Suppressor macrophage (primary cell): ENCODE measurements around the gene PKN3.
A peak's percentile ranks its signal among the peaks of the same experiment; 100 is the strongest.
"Not testable (repeated sequence)": the region's sequence is repeated elsewhere in the genome, so short reads cannot be mapped to it uniquely, and the experiment has no call there.

Experiments
- DNase-seq, 4 experiments: peaks; one replicate each; pipeline ENCODE4 v3.0.0-alpha.2; 2020 to 2022
- total RNA-seq, 17 experiments: gene quantifications; one replicate each; lab custom pipeline; 2026; ENCODE audit warnings: mixed read lengths in 6 of 17, inconsistent platforms in 3 of 17; lab: John Stamatoyannopoulos, UW

PKN3 gene
- total RNA-seq = 0.78 to 4.2 (median 1.9) reads per million in 17 experiments

DNA sequence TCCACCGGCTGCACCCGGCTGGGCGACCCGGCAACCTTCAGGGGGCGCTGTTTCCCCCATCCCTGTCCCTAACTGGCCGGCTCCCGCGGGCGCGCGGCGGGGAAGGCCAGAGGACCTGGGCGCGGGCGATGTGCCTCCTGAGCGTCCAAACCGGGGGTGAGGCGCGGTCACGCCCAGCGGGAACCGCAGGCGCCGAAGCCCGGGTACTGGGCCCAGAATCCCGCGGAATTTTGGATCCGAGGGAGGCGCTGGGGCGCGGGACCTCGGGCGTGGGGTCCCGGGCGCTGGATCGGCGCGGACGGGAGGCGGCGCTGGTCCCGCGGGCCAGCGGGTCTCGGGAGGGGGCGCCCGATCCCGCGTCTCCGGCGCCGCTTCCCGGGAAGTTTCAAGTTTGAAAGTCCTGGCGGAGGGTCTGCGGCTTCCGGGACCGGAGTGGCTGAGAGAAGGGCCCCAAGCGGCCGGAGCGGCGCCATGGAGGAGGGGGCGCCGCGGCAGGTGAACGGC, at the start of gene PKN3:
PKN3 (plus strand) TSS at position 59 of the 504 bp plus-strand sequence; CDS start at position 472, 413 bp downstream.
- peak; percentile 89 to 96 (median 94) for DNase-seq

DNA sequence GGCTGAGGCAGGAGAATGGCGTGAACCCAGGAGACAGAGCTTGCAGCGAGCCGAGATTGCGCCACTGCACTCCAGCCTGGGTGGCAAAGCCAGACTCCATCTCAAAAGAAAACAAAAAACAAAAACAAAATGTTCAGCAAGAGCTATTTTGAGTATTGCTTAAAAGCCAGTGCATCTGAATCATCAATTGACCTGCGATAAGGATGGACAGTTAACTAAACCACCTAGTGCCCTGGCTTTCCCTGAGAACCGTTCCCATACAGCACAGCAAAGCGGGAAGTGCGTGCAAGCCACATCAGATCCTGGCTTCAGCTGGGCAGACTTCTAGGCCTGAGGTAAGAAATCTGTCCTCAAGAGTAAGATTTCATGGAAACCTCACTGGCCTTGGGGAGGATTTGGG, 48.4 kb upstream of the PKN3 start:
- DNase-seq = no peak

DNA sequence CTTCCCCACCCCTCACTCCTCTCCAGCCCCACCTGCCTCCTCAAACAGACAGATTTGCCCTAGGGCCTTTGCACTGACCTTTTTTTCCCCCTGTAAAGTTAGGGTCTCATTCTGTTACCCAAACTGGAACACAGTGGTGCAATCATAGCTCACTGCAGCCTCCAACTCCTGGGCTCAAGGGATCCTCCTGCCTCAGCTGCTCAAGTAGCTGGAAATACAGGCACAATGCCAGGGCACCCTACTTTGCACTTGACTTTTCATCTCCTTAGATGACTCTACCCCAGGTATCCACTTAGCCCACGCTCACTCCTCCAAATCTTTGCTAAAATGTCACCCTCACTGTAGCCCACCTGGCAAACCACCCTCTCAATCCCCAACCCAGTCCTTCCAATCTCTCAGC, 47.8 kb upstream of the PKN3 start:
- DNase-seq = no peak

DNA sequence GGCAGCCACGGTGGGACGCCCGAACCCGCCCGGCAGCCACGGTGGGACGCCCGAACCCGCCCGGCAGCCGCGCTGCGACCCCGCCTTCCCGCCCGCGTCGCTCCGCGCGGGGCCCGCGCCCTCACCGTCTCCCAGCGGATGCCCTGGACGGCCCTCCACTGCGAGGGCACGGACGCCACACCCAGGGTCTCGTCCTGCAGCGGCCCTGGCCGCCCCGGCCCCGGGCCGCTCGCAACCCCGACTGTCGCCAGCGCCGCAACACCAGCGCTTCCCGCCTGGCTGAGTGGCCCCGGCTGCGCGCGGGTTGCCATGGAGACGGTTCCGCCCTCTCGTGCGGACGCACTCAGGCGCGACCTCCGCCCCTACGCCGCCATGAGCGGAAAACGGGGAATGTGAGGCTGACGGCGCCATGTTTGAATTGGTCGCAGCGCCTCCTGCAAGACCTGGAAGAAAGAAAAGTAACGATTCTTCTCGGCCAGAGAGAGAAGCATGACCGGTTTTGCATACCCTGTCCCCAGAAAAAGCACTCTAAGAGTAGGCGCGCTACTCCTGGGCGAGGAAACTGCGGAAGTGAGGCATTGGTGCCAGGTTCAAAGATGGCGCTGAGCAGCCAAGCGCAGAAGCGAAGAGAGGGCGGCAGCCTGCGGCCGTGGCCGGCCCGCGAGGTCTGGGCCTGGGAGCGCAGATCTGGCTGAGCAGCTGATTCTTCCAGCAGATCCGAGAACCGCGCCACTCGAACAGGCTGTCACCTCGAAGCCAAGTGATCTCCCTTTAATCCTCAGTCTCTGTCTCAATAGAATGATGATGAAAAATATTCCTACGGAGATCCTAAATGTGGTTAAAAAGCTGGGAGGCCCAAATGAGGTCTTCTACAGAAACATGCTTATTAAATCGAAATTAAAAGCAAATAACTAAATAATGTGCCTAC, 45.6 kb upstream of the PKN3 start, which contains the start of gene DYNC2I2:
DYNC2I2 (minus strand) TSS at position 432 of the 928 bp plus-strand sequence; CDS start at position 311, 121 bp downstream.
- peak; percentile 97 to 99 (median 98) for DNase-seq

DNA sequence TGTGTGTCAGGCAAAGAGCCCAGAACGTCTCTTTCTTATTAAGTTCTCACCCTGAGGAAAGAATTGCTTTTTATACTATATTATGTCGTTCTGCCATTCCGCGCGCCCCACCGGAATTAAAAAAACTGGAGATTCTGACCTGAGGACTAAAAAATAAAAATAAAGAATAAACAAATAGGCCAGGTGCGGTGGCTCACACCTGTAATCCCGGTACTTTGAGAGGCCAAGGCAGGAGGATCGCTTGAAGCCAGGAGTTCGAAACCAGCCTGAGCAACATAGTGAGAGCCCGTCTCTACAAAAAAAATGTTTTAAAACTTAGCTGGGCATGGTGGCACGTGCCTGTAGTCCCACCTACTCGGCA, 45.0 kb upstream of the PKN3 start:
- DNase-seq = no peak

DNA sequence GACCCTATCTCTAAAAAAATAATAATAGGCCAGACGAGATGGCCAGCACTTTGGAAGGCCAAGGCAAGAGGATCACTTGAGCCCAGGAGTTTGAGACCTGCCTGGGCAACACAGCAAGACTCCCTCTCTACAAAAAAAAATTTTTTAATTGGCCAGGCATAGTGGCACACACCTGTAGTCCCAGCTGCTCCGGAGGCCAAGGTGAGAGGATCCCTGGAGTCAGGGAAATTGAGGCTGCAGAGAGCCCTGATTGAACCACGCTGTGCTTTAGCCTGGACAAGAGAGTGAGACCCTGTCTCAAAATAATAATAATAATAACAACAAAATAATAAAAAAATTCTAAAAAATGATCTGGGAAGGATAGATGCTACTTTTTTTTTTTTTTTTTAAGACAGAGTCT, 44.5 kb upstream of the PKN3 start:
- no peak for DNase-seq

DNA sequence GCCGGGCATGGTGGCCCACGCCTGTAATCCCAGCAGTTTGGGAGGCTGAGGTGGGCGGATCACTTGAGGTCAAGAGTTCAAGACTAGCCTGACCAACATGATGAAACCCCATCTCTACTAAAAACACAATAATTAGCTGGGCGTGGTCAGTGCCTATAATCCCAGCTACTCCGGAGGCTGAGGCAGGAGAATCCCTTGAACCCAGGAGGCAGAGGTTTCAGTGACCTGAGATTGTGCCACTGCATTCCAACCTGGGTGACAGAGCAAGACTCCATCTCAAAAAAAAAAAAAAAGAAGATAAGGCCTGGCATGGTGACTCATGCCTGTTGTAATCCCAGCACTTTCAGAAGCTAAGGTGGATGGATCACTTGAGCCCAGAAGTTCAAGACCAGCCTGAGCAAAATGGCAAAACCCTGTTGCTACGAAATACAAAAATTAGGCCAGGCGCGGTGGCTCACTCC, 35.8 kb upstream of the PKN3 start:
- not testable (repeated sequence) for DNase-seq

DNA sequence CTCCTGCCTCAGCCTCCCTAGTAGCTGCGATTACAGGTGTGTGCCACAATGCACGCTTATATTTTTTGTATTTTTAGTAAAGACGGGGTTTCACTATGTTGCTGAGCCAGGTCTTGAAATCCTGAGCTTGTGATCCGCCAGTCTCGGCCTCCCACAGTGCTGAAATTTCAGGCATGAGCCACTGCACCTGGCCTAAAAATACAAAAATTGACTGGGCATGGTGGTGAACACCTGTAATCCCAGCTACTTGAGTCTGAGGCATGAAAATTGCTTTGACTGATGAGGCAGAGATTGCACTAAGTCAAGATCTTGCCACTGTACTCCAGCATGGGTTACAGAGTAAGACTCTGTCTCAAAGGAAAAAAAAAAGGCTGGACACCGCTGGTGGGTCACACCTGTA, 32.5 kb upstream of the PKN3 start:
- no peak for DNase-seq

DNA sequence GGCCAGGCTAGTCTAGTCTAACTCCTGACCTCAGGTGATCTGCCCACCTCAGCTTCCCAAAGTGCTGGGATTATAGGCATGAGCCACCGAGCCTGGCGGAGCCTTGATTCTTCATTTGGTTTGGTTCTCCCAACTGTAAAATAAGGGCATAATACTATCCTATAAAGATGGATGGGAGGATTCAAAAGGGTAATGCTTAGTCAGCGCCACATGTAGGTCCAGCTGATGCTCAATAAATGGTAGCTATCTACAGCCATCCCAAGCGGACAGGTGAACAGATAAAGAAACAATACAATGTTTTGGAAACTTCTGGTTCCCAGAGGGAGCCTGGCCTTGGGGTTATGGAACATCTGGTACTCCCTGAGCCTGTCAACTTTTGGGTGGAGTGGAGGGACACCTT, 26.9 kb upstream of the PKN3 start:
- no peak for DNase-seq

DNA sequence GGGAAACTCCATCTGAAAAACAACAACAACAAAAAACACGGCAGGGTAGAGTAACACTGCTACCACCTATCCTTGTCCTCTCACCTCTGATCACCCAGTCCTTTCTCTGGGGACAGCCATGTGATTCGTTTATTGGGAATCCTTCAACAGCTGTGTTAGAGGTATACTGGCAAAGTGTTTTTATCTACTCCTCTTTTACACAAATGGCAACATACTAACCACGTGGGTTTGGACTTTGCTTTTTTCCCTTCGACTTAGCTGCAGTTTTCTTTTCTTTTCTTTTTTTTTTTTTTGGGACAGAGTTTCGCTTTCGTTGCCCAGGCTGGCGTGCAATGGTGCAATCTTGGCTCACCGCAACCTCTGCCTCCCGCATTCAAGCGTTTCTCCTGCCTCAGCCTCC, 24.5 kb upstream of the PKN3 start:
- no peak for DNase-seq

DNA sequence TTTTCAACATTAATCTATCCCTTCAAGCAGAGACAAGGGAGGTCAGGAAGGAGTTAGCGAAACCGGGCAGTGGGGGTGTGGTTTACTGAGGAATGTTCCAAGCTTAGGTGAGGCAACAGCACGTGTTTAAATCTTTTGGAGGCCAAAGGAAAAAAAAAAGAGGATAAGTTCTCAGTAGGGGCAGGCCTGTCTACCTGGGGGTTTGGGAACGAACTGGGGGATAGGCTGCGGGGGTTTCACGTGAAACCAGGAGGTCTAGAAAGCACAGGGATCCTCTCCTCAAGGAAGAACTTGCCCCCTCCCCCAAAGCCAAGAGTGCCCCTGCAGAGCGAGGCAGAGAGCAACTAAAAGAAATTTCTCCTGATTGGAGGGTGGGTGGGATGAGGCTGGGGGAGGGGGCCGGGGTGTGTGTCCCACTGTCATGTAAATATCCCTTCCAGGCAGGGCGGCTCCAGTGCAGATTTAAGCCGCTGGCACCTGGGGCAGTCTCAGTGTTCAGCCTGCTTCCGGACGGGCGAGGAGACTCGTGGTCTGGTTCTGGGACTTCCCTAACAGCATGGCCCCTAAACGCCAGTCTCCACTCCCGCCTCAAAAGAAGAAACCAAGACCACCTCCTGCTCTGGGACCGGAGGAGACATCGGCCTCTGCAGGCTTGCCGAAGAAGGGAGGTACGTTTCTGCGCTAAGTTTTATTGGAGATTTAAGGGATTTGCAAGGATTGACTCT, 18.8 kb upstream of the PKN3 start:
- DNase-seq = peak; percentile 58 to 81 (median 66)

DNA sequence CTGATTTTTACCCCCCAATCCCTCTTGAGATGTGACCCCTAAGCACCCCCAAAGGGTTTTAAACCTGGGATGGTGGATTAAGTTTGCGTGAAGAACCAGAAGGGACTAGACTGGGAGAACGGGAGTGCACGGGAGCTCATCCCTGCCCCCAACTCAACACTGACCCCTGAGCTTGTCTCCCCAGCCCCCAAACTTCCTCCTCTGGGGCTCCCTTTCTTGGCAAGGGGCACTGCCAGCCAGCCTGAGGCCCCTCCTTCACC, 18.3 kb upstream of the PKN3 start:
- no peak for DNase-seq

DNA sequence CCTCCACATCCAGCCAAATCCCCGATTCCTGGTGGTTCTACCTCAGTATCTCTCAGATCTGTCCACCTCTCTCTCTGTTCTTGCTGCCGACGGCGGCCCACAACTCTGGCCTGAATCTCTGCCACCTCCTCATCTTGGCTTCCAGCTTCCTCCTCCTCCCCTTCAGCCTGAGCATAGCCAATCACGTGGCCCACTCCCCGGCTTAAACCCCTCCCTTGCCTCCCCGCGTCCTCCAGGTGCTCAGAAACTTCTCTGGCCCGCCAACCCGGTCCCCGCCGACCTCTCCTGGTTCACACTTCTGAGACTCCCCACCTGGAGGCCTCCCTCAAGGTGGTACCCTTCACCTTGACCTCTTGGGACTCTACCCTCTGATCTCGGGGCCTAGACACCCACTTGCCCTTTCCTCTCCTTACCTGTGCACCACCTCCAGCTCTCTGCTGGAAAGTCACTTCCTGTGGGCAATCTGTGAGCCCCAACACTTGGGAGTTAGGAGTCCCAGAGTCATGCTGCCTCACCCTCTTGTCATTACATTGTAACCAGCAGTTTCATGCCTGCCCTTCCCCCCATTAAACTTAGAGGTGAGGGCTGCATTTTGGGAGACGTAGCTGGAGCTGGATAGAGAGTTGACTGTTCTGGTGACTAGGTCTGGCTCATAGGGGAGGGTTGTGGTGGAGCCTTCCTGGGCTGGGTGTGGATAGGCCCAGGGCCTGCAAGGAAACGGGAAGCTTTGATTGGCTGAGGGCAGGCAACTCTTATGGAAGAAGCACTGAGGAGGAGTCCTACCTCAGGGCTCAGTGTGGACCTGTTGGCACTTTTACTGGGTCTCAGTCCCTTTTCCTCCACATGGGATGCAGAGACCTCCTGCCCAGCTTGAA, 17.7 kb upstream of the PKN3 start:
- peak; percentile 73 to 87 (median 84) for DNase-seq

DNA sequence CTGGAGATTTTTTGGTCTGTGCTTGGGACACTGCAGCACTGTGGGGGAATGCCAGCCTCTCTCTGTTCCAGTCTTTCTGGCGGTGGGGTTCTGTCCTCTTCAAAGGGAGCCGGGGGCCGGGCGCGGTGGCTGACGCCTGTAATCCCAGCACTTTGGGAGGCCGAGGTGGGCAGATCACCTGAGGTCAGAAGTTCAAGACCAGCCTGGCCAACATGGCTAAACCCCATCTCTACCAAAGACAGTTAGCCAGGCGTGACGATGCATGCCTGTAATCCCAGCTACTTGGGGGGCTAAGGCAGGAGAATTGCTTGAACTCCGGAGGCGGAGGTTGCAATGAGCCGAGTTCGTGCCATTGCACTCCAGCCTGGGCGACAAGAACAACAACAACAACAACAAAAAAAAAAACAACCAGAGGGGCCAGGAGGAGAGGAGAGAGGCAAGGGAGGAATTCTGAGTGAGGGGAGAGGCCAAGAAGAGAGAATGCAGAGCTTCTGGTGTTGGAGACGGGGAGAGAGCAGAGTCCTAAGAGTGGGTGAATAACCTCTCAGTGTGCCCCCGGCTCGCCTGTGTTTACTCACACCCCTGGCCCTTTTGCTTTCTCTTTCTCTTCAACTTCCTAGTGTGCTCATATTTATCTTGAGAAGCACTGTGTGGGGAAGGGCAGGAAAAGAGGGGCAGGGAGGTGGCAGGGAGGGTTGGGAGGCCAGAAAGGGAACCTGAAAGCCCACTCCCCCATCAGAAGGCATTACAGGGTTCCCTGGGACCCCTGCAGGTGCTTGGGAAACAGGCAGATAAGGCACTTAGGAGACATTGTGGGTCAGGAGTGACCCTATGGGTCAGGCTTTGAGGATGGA, 16.4 kb upstream of the PKN3 start:
- peak; percentile 36 to 59 (median 56) for DNase-seq

DNA sequence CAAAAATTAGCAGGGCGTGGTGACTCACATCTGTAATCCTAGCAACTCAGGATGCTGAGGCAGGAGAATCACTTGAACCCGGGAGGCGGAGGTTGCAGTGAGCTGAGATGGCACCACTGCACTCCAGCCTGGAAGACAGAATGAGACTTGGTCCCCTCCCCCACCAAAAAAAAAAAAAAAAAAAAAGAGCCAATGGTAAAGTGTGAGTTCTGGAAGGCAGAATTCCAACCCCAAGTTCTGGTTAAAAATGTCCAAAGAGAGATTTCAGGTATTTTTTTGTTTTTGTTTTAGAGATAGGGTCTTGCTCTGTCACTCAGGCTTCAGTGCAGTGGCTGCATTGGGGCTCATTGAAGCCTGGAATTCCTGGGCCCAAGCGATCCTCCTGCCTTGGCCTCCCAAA, 14.8 kb upstream of the PKN3 start:
- DNase-seq = no peak

DNA sequence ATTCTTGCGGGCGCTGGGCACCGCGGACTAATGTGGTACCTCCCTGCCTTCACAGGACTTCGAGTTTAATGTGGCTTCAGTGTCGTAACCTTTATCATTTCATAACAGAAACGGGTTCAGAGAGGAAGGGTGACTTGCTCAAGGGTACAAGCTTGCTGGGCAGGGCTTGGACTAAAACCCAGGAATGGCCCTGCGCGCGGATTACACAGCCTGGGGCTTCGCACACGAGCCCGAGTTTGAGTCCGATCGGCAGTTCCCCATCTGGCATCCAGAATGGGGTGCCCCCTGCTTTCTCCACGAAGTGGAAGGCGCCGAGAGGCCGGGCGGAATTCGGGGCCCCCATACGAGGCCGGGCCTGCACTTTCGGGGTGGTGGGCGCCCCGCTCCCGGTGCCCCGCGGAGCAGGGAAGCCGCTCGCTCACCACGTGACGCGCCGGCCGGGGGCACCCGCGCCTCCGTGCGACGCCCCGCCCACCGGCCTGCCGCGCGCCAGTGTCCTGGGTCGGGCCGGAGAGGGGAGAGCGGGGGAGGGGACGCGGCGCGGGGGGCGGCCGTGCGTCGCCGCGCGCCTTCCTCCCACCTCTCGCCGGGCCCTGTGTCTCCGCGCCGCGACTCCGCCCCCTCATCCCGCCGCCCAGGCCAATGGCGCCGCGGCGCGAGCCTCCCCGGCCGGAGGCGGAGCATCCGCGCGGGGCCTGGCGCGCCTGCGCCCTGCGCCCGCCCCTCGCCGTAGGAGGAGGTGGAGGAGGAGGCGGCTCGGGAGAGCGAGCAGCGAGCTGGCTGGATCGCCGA, 13.6 kb upstream of the PKN3 start, which contains the start of gene SET:
SET (plus strand) TSS at position 722 of the 792 bp plus-strand sequence. CDS start 361 bp downstream, outside the sequence.
- peak; percentile 96 to 99 (median 98) for DNase-seq

DNA sequence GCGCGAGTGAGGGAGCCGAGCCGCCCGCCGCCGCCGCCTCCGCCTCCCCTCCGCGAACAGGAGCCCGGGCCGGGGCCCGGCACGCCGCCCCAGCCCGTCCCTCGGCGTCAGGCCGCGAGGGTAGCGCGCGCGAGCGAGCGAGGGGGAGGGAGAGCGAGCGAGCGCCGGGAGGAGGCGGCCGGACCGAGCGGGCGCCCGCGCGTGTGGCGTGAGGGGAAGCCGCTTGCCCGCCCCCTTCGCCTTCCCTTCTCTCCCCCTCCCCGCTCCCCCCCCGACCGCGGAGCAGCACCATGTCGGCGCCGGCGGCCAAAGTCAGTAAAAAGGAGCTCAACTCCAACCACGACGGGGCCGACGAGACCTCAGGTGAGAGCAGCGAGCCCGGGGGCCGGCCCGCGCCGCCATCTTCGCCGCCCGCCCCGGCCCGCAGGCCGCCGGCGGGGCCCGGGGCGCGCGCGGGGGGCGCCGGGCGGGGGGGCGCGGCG, 13.0 kb upstream of the PKN3 start:
- DNase-seq = no peak

DNA sequence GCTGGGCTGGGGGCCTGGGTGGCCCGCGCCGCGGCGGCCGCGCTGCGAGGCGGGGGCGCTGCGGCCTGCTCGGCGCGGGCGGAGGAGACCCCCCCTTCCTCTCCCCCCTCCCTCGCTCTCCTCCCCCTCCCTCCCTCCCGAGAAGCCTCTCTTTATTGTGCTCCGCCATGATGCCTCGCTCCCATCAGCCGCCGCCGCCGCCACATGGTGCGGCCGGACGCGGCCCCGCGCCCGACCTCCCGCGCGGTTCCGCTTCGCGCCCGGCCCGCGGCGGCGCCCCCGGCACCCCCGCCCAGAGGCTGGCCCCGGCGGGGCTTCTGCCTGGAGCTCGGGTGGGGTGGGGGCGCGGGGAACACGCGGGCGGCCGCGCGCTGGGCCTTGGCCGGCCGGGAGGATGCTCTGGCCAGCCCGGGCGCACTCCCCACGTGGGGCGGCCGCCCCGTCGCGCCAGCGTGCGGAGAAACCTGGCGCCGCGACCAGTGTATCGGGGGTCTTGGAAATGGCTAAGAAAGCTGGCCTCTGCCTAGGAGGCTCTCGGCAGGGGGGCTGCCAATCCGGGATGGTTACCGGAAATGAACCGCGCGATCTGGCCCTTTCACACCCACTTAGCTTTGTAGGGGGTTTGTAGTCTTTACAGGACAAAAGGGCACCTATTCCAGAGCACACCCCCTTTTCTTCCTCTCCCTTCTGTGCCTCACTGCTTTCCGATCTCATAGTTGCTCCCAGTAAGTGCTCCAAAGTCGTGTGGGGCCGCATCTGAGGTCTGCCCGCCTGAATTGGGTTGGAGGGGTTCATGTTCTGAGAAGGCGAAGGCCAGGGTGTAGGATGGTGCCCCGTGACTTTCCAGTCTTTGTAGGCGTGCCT, 12.3 kb upstream of the PKN3 start:
- DNase-seq = peak in 3 of 4 experiments; percentile 26 to 63 (median 49)

DNA sequence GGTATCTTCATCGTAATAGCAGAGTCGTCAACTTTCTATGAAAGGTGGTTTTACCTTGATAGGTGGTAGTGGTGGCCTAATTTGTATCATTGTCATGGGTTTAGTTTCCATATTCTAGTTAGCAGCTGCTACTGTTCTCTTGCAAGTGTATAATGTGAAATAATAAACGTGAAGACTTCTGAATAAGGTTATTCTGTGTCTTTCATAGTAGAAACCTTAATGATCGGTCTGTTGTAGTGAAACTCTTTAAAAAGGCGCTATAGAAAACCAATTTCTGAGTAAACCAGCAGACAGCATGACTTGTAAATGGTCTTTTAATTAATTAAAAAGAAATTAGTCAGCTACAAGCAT, 11.6 kb upstream of the PKN3 start:
- DNase-seq = no peak
